Endothelial cell (in vitro differentiated cells): ENCODE measurements around the gene OR7D2. TPM values are rescaled to one million over a fixed set of nuclear protein-coding genes. Genes with fewer than 3 reads are reported as not detected.
A peak's percentile ranks its signal among the peaks of the same experiment; 100 is the strongest.

Source experiments
- DNase-seq: peaks from one replicate; pipeline ENCODE4 v3.0.0; 2021; ENCODE audit warnings: low spot score
- H3K27ac Mint-ChIP-seq: one replicate; pipeline ENCODE4 v1.8.0; 2021; ENCODE audit warnings: mixed read lengths, inconsistent platforms; ENCODE audit not compliant: unreplicated experiment
- H3K27me3 Mint-ChIP-seq: one replicate; pipeline ENCODE4 v1.8.0; 2021; ENCODE audit warnings: mild to moderate bottlenecking, moderate library complexity, mixed read lengths, inconsistent platforms; ENCODE audit not compliant: unreplicated experiment
- H3K36me3 Mint-ChIP-seq: one replicate; pipeline ENCODE4 v1.8.0; 2021; ENCODE audit warnings: mild to moderate bottlenecking, low read depth, mixed read lengths, inconsistent platforms; ENCODE audit not compliant: unreplicated experiment
- H3K4me1 Mint-ChIP-seq: one replicate; pipeline ENCODE4 v1.8.0; 2021; ENCODE audit warnings: mild to moderate bottlenecking, mixed read lengths, inconsistent platforms; ENCODE audit not compliant: unreplicated experiment
- H3K4me3 Mint-ChIP-seq: one replicate; pipeline ENCODE4 v1.8.0; 2021; ENCODE audit warnings: mild to moderate bottlenecking, mixed read lengths, inconsistent platforms; ENCODE audit not compliant: unreplicated experiment
- H3K9me3 Mint-ChIP-seq: one replicate; pipeline ENCODE4 v1.8.0; 2021; ENCODE audit warnings: mixed read lengths, inconsistent platforms; ENCODE audit not compliant: unreplicated experiment
- total RNA-seq: library from RNA; stranded (reverse); fragmentation: NEBNext Ultra II Directional; extraction: Animal tissue kit (Norgen Biotek cat#: 25700); gene quantifications from one replicate; pipeline ENCODE4 v1.2.1, GENCODE V29; 2021; ENCODE audit not compliant: unreplicated experiment
- TF ChIP-seq, protein P1 (sequence below): fragments of 200-600 bp; sonication (generic); IDR thresholded peaks from one replicate; pipeline ENCODE4 v1.5.0; 2021; ENCODE audit warnings: antibody characterized with exemption; ENCODE audit not compliant: unreplicated experiment

Gene OR7D2
- total RNA-seq, 1 donor from 2014 or later: not detected

DNA sequence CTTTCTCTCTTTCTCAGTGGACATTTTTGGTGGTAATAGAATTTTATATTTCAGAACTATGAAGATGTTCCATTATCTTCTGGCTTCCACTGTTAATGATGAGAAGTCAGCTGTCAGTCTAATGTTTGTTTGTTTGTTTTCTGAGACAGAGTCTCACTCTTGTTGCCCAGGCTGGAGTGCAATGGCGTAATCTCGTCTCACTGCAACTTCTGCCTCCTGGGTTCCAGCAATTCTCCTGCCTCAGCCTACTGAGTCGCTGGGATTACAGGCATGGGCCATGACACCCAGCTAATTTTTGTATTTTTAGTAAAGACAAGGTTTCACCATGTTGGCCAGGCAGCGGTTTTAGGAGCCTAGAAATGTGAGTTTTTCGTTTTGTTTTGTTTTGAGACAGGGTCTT is 33.9 kb upstream of the OR7D2 start:
- Mint-ChIP-seq H3K27me3 (peaks cover 4% of the 10 kb centered on the region), H3K4me1 (peaks cover 11% of the 10 kb centered on the region), H3K27ac (no peak overlapping the region), H3K36me3 (peaks cover 35% of the 10 kb centered on the region), H3K4me3 (no peak overlapping the region), H3K9me3 (peaks cover 31% of the 10 kb centered on the region)
- no peak for DNase-seq
- TF ChIP-seq, protein P1, sequence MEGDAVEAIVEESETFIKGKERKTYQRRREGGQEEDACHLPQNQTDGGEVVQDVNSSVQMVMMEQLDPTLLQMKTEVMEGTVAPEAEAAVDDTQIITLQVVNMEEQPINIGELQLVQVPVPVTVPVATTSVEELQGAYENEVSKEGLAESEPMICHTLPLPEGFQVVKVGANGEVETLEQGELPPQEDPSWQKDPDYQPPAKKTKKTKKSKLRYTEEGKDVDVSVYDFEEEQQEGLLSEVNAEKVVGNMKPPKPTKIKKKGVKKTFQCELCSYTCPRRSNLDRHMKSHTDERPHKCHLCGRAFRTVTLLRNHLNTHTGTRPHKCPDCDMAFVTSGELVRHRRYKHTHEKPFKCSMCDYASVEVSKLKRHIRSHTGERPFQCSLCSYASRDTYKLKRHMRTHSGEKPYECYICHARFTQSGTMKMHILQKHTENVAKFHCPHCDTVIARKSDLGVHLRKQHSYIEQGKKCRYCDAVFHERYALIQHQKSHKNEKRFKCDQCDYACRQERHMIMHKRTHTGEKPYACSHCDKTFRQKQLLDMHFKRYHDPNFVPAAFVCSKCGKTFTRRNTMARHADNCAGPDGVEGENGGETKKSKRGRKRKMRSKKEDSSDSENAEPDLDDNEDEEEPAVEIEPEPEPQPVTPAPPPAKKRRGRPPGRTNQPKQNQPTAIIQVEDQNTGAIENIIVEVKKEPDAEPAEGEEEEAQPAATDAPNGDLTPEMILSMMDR: no peak

DNA sequence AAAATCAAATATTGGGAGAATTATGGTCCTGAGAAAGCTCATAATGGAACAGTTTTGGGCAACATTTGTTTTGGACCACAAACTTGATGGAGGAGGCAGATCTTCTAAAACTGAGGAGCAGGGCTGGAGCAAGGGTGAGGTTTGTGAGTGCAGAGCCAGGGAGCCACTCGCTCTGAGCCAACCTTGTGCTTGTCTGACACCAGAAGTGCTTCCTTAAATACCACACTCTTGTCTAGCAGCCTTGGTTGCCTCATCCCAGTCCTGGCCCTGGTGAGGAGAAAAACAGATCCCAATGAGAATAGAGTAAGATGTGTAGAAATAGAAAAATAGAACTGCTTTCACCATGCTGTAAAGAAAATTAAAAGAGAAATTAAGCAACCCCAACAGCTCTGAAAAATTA is 31.9 kb upstream of the OR7D2 start:
- Mint-ChIP-seq H3K9me3 (peaks cover 37% of the 10 kb centered on the region), H3K27me3 (peaks cover 2% of the 10 kb centered on the region), H3K4me1 (no peaks in the 10 kb centered on the region), H3K4me3 (peak overlapping the region; percentile 69), H3K36me3 (peaks cover 53% of the 10 kb centered on the region), H3K27ac (no peak overlapping the region)
- DNase-seq: no peak
- TF ChIP-seq, protein P1: no peak

DNA sequence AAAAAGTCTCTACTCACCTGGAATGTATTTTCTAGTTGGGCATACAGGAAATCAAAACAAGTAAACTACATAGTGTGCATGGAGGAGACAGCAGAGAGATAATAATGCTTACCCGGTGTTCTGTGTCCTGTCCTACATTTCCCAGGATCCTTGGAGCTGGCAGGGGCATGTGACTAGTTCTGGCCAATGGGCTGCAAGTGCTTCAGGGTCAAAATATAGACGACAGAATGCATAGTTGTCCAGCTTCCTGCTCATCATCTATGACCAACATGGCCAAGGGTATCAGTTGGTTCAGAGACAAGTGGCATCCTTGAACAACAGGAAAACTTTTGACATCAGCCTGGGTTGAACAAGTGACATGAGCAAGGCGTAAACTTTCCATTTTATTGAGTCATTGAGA is 30.1 kb upstream of the OR7D2 start:
- H3K27me3 Mint-ChIP-seq: peaks cover 7% of the 10 kb centered on the region
- TF ChIP-seq, protein P1: no peak
- H3K36me3 Mint-ChIP-seq: peaks cover 68% of the 10 kb centered on the region
- no peak for DNase-seq
- H3K4me3 Mint-ChIP-seq: peak overlapping the region; percentile 85
- peaks cover 48% of the 10 kb centered on the region for H3K9me3 Mint-ChIP-seq
- no peaks in the 10 kb centered on the region for H3K4me1 Mint-ChIP-seq
- H3K27ac Mint-ChIP-seq: no peak overlapping the region

DNA sequence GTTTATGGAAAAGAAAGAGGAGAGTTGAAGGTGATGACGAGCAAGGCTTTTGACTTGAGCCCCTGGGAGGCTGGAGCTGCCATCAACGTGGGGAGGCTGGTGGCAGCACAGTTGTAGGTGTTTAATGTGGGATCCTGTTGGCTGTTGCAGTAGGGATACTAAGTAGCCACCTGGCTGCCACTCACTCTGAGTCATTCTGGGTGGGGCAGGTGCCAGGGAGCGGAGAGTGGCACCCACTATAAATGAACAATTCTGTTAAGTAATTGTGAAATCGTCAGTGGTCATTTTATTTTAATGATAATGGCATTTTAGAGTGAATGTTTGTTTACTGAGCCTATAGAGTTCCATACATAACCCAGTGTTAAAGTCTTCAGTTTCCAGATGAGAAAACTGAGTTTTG is 28.8 kb upstream of the OR7D2 start:
- DNase-seq: no peak
- peaks cover 53% of the 10 kb centered on the region for H3K9me3 Mint-ChIP-seq
- peak overlapping the region; percentile 66 for H3K4me3 Mint-ChIP-seq
- peaks cover 79% of the 10 kb centered on the region for H3K36me3 Mint-ChIP-seq
- peaks cover 11% of the 10 kb centered on the region for H3K27me3 Mint-ChIP-seq
- TF ChIP-seq, protein P1: no peak
- H3K27ac Mint-ChIP-seq: no peak overlapping the region
- H3K4me1 Mint-ChIP-seq: no peaks in the 10 kb centered on the region

DNA sequence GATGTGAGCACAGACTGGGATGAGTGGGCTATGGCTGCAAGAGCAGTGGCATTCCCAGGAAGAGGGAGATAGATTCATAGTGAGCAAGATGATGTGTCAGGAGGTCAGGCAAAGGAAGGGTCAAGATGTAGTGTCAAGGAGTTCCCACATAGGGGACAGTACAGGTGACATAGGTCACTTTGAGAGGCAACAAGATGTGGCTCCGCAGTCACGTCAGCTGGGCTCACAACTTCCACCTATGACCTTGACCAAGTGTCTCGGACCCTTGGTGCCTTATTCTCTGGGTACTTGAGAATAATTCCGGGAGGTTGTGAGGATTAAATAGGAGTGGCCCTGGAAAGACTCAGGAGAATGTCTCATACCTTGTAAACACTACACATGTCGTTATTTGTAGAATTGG is 28.1 kb upstream of the OR7D2 start:
- H3K27me3 Mint-ChIP-seq: peaks cover 14% of the 10 kb centered on the region
- TF ChIP-seq, protein P1: no peak
- DNase-seq: no peak
- no peak overlapping the region for H3K27ac Mint-ChIP-seq
- peaks cover 55% of the 10 kb centered on the region for H3K9me3 Mint-ChIP-seq
- peak overlapping the region; percentile 48 for H3K4me3 Mint-ChIP-seq
- peaks cover 82% of the 10 kb centered on the region for H3K36me3 Mint-ChIP-seq
- H3K4me1 Mint-ChIP-seq: no peaks in the 10 kb centered on the region
